PC-3 (cell line): Measurements from ENCODE around the gene ZNF185. TPM values are rescaled to one million over a fixed set of nuclear protein-coding genes. Genes with fewer than 3 reads are reported as not detected.

ENCODE experiments used
- ATAC-seq: fragments of 200-7000 bp; cut with Tn5 transposase; 2 replicates; pipeline ENCODE4 v1.9.1; 2020; ENCODE audit warnings: mild to moderate bottlenecking, moderate library complexity
- BruUV-seq: library from RNA; stranded (reverse); fragments of 400-500 nt; replicated peaks from 2 replicates; lab custom pipeline; 2021; lab: Mats Ljungman, UMichigan
- CTCF ChIA-PET: fragments of 300-600 bp; sonication (Branson Sonifier 250); formaldehyde crosslinking; loops from one replicate; lab custom pipeline; 2022; ENCODE audit warnings: antibody characterized with exemption; lab: Charles Lee
- POLR2A ChIA-PET: fragments of 300-600 bp; sonication (Branson Sonifier 250); formaldehyde crosslinking; loops from one replicate; lab custom pipeline; 2022; ENCODE audit warnings: antibody characterized with exemption; ENCODE audit not compliant: unreplicated experiment; lab: Charles Lee
- DNase-seq: peaks from one replicate; pipeline ENCODE4 v3.0.0-alpha.2; 2015
- H2AFZ ChIP-seq: fragments of 300-600 bp; sonication (generic); 2 replicates; pipeline ENCODE4 v1.6.0; 2016; ENCODE audit warnings: antibody characterized with exemption, low read length
- H3F3A ChIP-seq: fragments of 300-600 bp; sonication (generic); one replicate; pipeline ENCODE4 v1.6.0; 2017; ENCODE audit warnings: antibody characterized with exemption, low read length, control low read depth, mild to moderate bottlenecking; ENCODE audit not compliant: unreplicated experiment
- H3K27ac ChIP-seq: fragments of 300-600 bp; sonication (generic); 2 replicates; pipeline ENCODE4 v1.5.1; 2016; ENCODE audit warnings: mild to moderate bottlenecking, low read length
- H3K27me3 ChIP-seq: fragments of 300-600 bp; sonication (generic); 2 replicates; pipeline ENCODE4 v1.6.1; 2016; ENCODE audit warnings: low read length, mixed read lengths
- H3K36me3 ChIP-seq: fragments of 300-600 bp; sonication (generic); 2 replicates; pipeline ENCODE4 v1.6.1; 2016; ENCODE audit warnings: low read depth, mixed run types, low read length, mixed read lengths
- H3K4me1 ChIP-seq: fragments of 300-600 bp; sonication (generic); 2 replicates; pipeline ENCODE4 v1.5.1; 2016; ENCODE audit warnings: low read length; ENCODE audit not compliant: insufficient read depth
- H3K4me2 ChIP-seq: fragments of 300-600 bp; sonication (generic); 2 replicates; pipeline ENCODE4 v1.6.0; 2016; ENCODE audit warnings: low read length
- H3K4me3 ChIP-seq: fragments of 300-600 bp; sonication (generic); 2 replicates; pipeline ENCODE4 v1.5.1; 2016; ENCODE audit warnings: mild to moderate bottlenecking, low read length, mixed read lengths
- H3K79me2 ChIP-seq: fragments of 300-600 bp; sonication (generic); 2 replicates; pipeline ENCODE4 v1.6.1; 2017; ENCODE audit warnings: low read length, mixed read lengths
- H3K9ac ChIP-seq: fragments of 300-600 bp; sonication (generic); 2 replicates; pipeline ENCODE4 v1.6.0; 2016; ENCODE audit warnings: mild to moderate bottlenecking, low read length
- H3K9me2 ChIP-seq: fragments of 300-600 bp; sonication (generic); replicated peaks from 2 replicates; pipeline ENCODE4 v1.6.1; 2016; ENCODE audit warnings: mixed run types, low read length, mixed read lengths
- H3K9me3 ChIP-seq: fragments of 300-600 bp; sonication (generic); 2 replicates; pipeline ENCODE4 v1.6.1; 2016; ENCODE audit warnings: low read length, mixed read lengths
- H4K20me1 ChIP-seq: fragments of 300-600 bp; sonication (generic); 2 replicates; pipeline ENCODE4 v1.6.1; 2016; ENCODE audit warnings: low read length, mixed read lengths
- EZH2 ChIP-seq: fragments of 300-600 bp; sonication (generic); IDR thresholded peaks from one replicate; pipeline ENCODE4 v1.6.1; 2017; ENCODE audit warnings: antibody characterized with exemption, mild to moderate bottlenecking, low read length; ENCODE audit not compliant: unreplicated experiment
- EZH2phosphoT487 ChIP-seq: fragments of 300-600 bp; sonication (generic); IDR thresholded peaks from 2 replicates; pipeline ENCODE4 v1.6.1; 2018; ENCODE audit warnings: mild to moderate bottlenecking, antibody characterized with exemption, low read length, borderline replicate concordance
- intact Hi-C: fragments of 100-400 bp; cut with micrococcal nuclease; formaldehyde crosslinking; loops from 2 replicates; pipeline ENCODE4 v1.9.0; 2023
- total RNA-seq: library from RNA; depleted of rRNA; stranded (reverse); fragments of >200 nt; gene quantifications from 2 replicates; pipeline ENCODE4 v1.2.3, GENCODE V29; 2014
- TF ChIP-seq, protein P1 (sequence below): fragments of 300-600 bp; sonication (generic); conservative IDR thresholded peaks from 2 replicates; pipeline ENCODE4 v1.5.1; 2017; ENCODE audit warnings: antibody characterized with exemption, low read depth, mild to moderate bottlenecking, low read length

The ZNF185 gene
- total RNA-seq, 1 experiment from 2014 or later: 68.9 TPM

DNA sequence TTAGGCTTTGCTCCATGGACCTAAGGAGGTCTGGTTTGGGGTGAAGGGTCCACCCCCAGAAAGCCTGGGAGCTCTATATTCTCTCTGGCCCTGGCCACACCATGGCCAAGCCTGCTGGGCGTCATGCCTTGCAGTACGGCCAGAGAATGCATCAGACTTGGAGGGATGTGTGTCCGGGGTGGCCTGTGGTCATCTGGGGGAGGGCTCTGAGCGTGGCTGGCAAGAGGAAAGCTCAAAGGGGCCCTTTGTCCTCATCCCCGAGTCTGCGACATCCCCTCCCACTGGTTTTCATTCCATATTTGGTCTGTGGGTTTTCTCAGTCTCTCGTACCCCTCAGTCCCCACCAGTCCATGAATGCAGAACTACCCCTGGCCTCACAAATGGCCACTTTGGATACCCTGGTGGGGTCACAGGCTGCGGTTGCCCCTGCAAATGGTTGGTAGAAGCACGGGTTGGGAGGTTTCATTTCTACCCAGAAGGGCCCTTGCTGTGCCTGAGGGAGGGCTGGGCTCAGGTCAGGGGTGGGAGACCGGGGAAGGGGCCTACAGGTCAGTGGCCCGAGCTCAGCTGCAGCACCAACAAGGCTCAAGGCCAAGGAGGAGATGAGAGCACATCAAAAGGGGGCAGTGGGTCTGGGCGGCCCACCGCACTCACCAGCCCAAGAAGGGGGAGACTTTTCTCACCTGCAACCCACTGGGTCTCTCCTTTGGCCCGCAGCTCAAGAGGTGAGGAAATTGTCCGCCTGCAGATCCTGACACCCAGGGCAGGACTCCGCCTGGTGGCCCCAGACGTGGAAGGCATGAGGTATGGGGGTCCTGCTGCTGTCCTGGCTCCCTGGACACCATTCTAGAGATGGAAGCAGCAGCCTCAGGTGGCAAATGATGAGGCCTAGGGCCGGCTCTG, 30.2 kb downstream of the ZNF185 start:
- Histone ChIP-seq H3K4me2 (no peak overlapping the region), H4K20me1 (no peaks in the 10 kb centered on the region), H3K27me3 (no peaks in the 10 kb centered on the region), H3K9me2 (no peaks in the 10 kb centered on the region), H2AFZ (no peak overlapping the region), H3K79me2 (no peaks in the 10 kb centered on the region), H3K4me1 (peaks cover 12% of the 10 kb centered on the region), H3K9me3 (no peaks in the 10 kb centered on the region), H3K27ac (no peak overlapping the region), H3K9ac (no peak overlapping the region), H3K36me3 (no peaks in the 10 kb centered on the region; the same call in none of the 2 replicates), H3K4me3 (no peak overlapping the region), H3F3A (no peaks in the 10 kb centered on the region)
- POLR2A ChIA-PET: interaction anchor here (0.6 kb wide), 1 partner anchor 681 kb away, joined by 3 read pairs; no protein-coding TSS in a partner anchor
- DNase-seq (no peak), ATAC-seq (no peak)
- CTCF ChIA-PET: no interaction called here
- intact Hi-C loops: loop anchor here (2.0 to 5.0 kb wide), 2 partner anchors 97 to 286 kb away; partner anchors contain the start of genes CETN2 and NSDHL
- TF ChIP-seq, protein P1, sequence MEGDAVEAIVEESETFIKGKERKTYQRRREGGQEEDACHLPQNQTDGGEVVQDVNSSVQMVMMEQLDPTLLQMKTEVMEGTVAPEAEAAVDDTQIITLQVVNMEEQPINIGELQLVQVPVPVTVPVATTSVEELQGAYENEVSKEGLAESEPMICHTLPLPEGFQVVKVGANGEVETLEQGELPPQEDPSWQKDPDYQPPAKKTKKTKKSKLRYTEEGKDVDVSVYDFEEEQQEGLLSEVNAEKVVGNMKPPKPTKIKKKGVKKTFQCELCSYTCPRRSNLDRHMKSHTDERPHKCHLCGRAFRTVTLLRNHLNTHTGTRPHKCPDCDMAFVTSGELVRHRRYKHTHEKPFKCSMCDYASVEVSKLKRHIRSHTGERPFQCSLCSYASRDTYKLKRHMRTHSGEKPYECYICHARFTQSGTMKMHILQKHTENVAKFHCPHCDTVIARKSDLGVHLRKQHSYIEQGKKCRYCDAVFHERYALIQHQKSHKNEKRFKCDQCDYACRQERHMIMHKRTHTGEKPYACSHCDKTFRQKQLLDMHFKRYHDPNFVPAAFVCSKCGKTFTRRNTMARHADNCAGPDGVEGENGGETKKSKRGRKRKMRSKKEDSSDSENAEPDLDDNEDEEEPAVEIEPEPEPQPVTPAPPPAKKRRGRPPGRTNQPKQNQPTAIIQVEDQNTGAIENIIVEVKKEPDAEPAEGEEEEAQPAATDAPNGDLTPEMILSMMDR: no peak
- TF ChIP-seq EZH2: no peak
- no peak for TF ChIP-seq EZH2phosphoT487
- no TSS peak for BruUV-seq

DNA sequence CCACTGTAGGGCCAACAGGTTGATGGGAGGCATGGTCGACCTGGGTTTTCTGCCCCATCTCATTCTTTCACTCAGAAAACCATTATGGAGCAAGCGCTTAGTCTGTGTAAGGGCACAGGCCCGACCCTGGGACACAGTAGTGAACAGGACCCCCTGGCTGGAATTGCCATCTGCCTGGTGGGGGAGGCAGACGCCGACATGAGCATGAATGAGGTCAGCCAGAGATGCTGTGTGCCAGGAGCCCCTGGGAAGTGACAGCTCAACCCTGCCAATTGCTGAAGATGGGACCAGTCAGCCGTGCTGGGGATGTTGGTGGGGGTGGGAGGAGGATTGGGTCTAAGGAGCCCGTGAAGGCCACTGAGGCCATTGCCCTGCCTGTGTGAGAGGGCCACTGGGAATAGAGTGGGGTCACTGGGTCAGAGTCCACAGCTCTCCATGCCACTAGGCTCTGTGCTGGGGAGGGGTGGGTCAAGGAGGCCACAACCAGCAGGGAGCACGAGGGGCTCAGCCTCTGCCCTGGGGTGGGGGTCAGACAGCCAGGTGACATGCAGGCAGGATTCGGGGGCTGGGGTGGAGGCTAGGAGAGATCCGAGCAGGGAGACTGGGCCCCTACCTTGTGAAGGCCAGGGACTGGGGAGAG, 31.0 kb downstream of the ZNF185 start:
- no peaks in the 10 kb centered on the region for H3K9me2 ChIP-seq
- no peak overlapping the region for H3K9ac ChIP-seq
- H3K79me2 ChIP-seq: no peaks in the 10 kb centered on the region
- no peak for TF ChIP-seq EZH2phosphoT487
- TF ChIP-seq, protein P1: no peak
- no peak for TF ChIP-seq EZH2
- no peak overlapping the region for H3K4me2 ChIP-seq
- ChIA-PET CTCF (no interaction called here), POLR2A (interaction anchor here (0.6 kb wide), 1 partner anchor 681 kb away, joined by 3 read pairs; no protein-coding TSS in a partner anchor)
- DNase-seq: no peak
- ATAC-seq: no peak
- H3K4me1 ChIP-seq: peaks cover 12% of the 10 kb centered on the region
- H3K27ac ChIP-seq: no peak overlapping the region
- H3K36me3 ChIP-seq: no peaks in the 10 kb centered on the region; the same call in none of the 2 replicates
- intact Hi-C loops: loop anchor here (5.0 kb wide), 1 partner anchor 287 kb away; no protein-coding TSS in a partner anchor
- H2AFZ ChIP-seq: no peak overlapping the region
- no peaks in the 10 kb centered on the region for H4K20me1 ChIP-seq
- no peaks in the 10 kb centered on the region for H3K27me3 ChIP-seq
- no peak overlapping the region for H3K4me3 ChIP-seq
- H3K9me3 ChIP-seq: no peaks in the 10 kb centered on the region
- no TSS peak for BruUV-seq
- H3F3A ChIP-seq: no peaks in the 10 kb centered on the region
